IMR-90 (cell line): ENCODE results near the gene DOCK9. TPM values are rescaled to one million over a fixed set of nuclear protein-coding genes. Genes with fewer than 3 reads are reported as not detected.

Source experiments
- ATAC-seq: fragments of 200-7000 bp; cut with Tn5 transposase; 2 replicates; pipeline ENCODE4 v1.9.1; 2020; ENCODE audit warnings: low read depth, mild to moderate bottlenecking, moderate library complexity
- BruUV-seq: library from RNA; stranded (reverse); fragments of 400-500 nt; replicated peaks from 2 replicates; lab custom pipeline; 2021; lab: Mats Ljungman, UMichigan
- CTCF ChIA-PET: fragments of 300-600 bp; formaldehyde crosslinking; extraction: SDS; loops from one replicate; lab custom pipeline; 2021; ENCODE audit warnings: antibody characterized with exemption; lab: Yijun Ruan, JAX
- POLR2A ChIA-PET: fragments of 300-600 bp; sonication (Branson Sonifier 250); formaldehyde crosslinking; loops from one replicate; lab custom pipeline; 2022; ENCODE audit warnings: antibody characterized with exemption; ENCODE audit not compliant: unreplicated experiment; lab: Charles Lee
- DNase-seq: peaks from one replicate; pipeline ENCODE4 v3.0.0; 2013
- H2AFZ ChIP-seq: replicated peaks from 2 replicates; pipeline ENCODE3; 2013; ENCODE audit warnings: low read length, mild to moderate bottlenecking; ENCODE audit not compliant: poor library complexity
- H2AK5ac ChIP-seq: 2 replicates; pipeline ENCODE4 v1.6.1; 2013; ENCODE audit warnings: low read depth, low read length, inconsistent platforms
- H2AK9ac ChIP-seq: replicated peaks from 2 replicates; pipeline ENCODE3; 2013; ENCODE audit warnings: mild to moderate bottlenecking, low read depth, low read length, moderate library complexity; ENCODE audit not compliant: poor library complexity
- H2BK120ac ChIP-seq: 2 replicates; pipeline ENCODE4 v1.6.1; 2013; ENCODE audit warnings: low read depth, low read length, inconsistent platforms
- H2BK15ac ChIP-seq: 3 replicates; pipeline ENCODE4 v1.6.1; 2013; ENCODE audit warnings: low read depth, low read length, inconsistent platforms
- H2BK20ac ChIP-seq: 2 replicates; pipeline ENCODE4 v1.6.1; 2013; ENCODE audit warnings: low read depth, mild to moderate bottlenecking, inconsistent platforms, low read length, moderate library complexity
- H2BK5ac ChIP-seq: 2 replicates; pipeline ENCODE4 v1.6.1; 2013; ENCODE audit warnings: mild to moderate bottlenecking, low read depth, low read length, inconsistent platforms; ENCODE audit not compliant: poor library complexity, severe bottlenecking
- H3K14ac ChIP-seq: replicated peaks from 2 replicates; pipeline ENCODE4 v1.6.1; 2013; ENCODE audit warnings: low read depth, low read length, inconsistent platforms
- H3K18ac ChIP-seq: 2 replicates; pipeline ENCODE4 v1.6.1; 2013; ENCODE audit warnings: low read depth, low read length, control low read depth
- H3K23ac ChIP-seq: 2 replicates; pipeline ENCODE4 v1.6.1; 2013; ENCODE audit warnings: low read depth, low read length, inconsistent platforms
- H3K27ac ChIP-seq: 2 replicates; pipeline ENCODE4 v1.5.1; 2013; ENCODE audit warnings: mild to moderate bottlenecking, control low read depth, low read length; ENCODE audit not compliant: insufficient read depth
- H3K27me3 ChIP-seq: 2 replicates; pipeline ENCODE4 v1.6.1; 2013; ENCODE audit warnings: low read length; ENCODE audit not compliant: control insufficient read depth, insufficient read depth
- H3K36me3 ChIP-seq: 2 replicates; pipeline ENCODE4 v1.6.1; 2013; ENCODE audit warnings: low read length, mixed read lengths; ENCODE audit not compliant: control insufficient read depth, insufficient read depth
- H3K4ac ChIP-seq: 2 replicates; pipeline ENCODE4 v1.6.1; 2013; ENCODE audit warnings: low read depth, low read length, inconsistent platforms
- H3K4me1 ChIP-seq: 2 replicates; pipeline ENCODE4 v1.6.1; 2013; ENCODE audit warnings: low read length, mixed read lengths; ENCODE audit not compliant: control insufficient read depth, insufficient read depth
- H3K4me2 ChIP-seq: 2 replicates; pipeline ENCODE4 v1.6.1; 2013; ENCODE audit warnings: low read depth, mild to moderate bottlenecking, control low read depth, low read length, moderate library complexity
- H3K4me3 ChIP-seq: 2 replicates; pipeline ENCODE4 v1.5.1; 2013; ENCODE audit warnings: low read depth, mild to moderate bottlenecking, control low read depth, low read length, moderate library complexity; ENCODE audit not compliant: insufficient read depth
- H3K56ac ChIP-seq: 2 replicates; pipeline ENCODE4 v1.6.1; 2013; ENCODE audit warnings: low read length, inconsistent platforms; ENCODE audit not compliant: insufficient read depth; ENCODE audit errors: extremely low read depth
- H3K79me1 ChIP-seq, 2 experiments: 2 replicates each; pipeline ENCODE4 v1.6.1; 2013; ENCODE audit warnings: low read length in 2 of 2, inconsistent platforms in 1 of 2, low read depth in 1 of 2
- H3K9ac ChIP-seq: 2 replicates; pipeline ENCODE4 v1.6.1; 2013; ENCODE audit warnings: low read depth, low read length, control low read depth
- H3K9me1 ChIP-seq: 2 replicates; pipeline ENCODE4 v1.6.1; 2013; ENCODE audit warnings: low read length, inconsistent platforms; ENCODE audit not compliant: insufficient read depth
- H3K9me3 ChIP-seq: 2 replicates; pipeline ENCODE4 v1.6.1; 2013; ENCODE audit warnings: low read length; ENCODE audit not compliant: control insufficient read depth, insufficient read depth
- H4K20me1 ChIP-seq: 2 replicates; pipeline ENCODE4 v1.6.1; 2013; ENCODE audit warnings: low read length, inconsistent platforms; ENCODE audit not compliant: insufficient read depth
- H4K5ac ChIP-seq: 2 replicates; pipeline ENCODE4 v1.6.1; 2013; ENCODE audit warnings: mild to moderate bottlenecking, low read depth, low read length, control low read depth
- H4K8ac ChIP-seq, 2 experiments: 2 replicates each; pipeline ENCODE4 v1.6.1; 2013; ENCODE audit warnings: low read depth in 2 of 2, low read length in 2 of 2, control low read depth in 1 of 2, inconsistent platforms in 1 of 2
- H4K91ac ChIP-seq: 2 replicates; pipeline ENCODE4 v1.6.1; 2013; ENCODE audit warnings: low read depth, low read length, inconsistent platforms; ENCODE audit not compliant: insufficient read depth
- RAD21 ChIP-seq: IDR thresholded peaks from 2 replicates; pipeline ENCODE4 v1.6.1; 2012; ENCODE audit warnings: low read length, improper control_type of control experiment
- SMC3 ChIP-seq: fragments of 150-350 bp; IDR thresholded peaks from 2 replicates; pipeline ENCODE4 v1.6.1; 2016; ENCODE audit warnings: low read depth, mild to moderate bottlenecking, antibody characterized with exemption, low read length, moderate library complexity
- USF2 ChIP-seq: fragments of 150-350 bp; IDR thresholded peaks from 2 replicates; pipeline ENCODE4 v1.6.1; 2017; ENCODE audit warnings: mild to moderate bottlenecking, antibody characterized with exemption, low read length, low read depth
- WGBS, 2 experiments: methylation state at CpG; one replicate each; pipeline versions ENCODE4 v1.1.5 to v1.1.7; 2013; ENCODE audit warnings: missing lambda C conversion rate in 2 of 2; ENCODE audit not compliant: insufficient read length in 1 of 2; ENCODE audit errors: extremely low coverage in 2 of 2; 5-methylcytosine and 5-hydroxymethylcytosine counted together
- dilution Hi-C: fragments of 300-500 bp; cut with HindIII; formaldehyde crosslinking; loops from one replicate; pipeline ENCODE4 v1.14.3; 2018; ENCODE audit warnings: low sequenced_read_pairs; ENCODE audit not compliant: unreplicated experiment
- in situ Hi-C: fragments of 300-500 bp; cut with MboI; formaldehyde crosslinking; loops from 3 replicates; pipeline ENCODE4 v1.14.3; 2019; ENCODE audit warnings: low sequenced_read_pairs, inconsistent platforms, mixed read lengths
- intact Hi-C: fragments of 100-400 bp; cut with micrococcal nuclease; formaldehyde crosslinking; loops from 2 replicates; pipeline ENCODE4 v1.10.0; 2022
- polyA plus RNA-seq, 3 experiments: library from polyadenylated mRNA; depleted of rRNA; stranded (reverse); fragments of >200 nt; gene quantifications; 2 replicates each; pipeline ENCODE4 v1.2.3, GENCODE V29; 2012; ENCODE audit warnings: low replicate concordance in 1 of 3
- total RNA-seq: library from RNA; depleted of rRNA; stranded (reverse); fragments of >200 nt; gene quantifications from 2 replicates; pipeline ENCODE4 v1.2.3, GENCODE V29; 2012

Gene DOCK9
- total and polyA plus RNA-seq, 2 of the 4 experiments (the other 2 are of a cell fraction) = 4.8 to 7.2 TPM

GRCh38 chr13:98976941-98977340, 923 bp downstream of the DOCK9 start:
- dilution Hi-C loops (no loop called here), in situ Hi-C loops (no loop called here), intact Hi-C loops (no loop called here)
- Histone ChIP-seq H3K23ac (peak overlapping the region; percentile 19), H2AK5ac (no peak overlapping the region), H2AK9ac (no peak overlapping the region), H4K20me1 (peaks cover 8% of the 10 kb centered on the region; the same call in 1 of the 2 replicates), H3K9me3 (no peaks in the 10 kb centered on the region), H4K5ac (no peak overlapping the region), H3K79me1 (peaks cover 0 to 39% of the 10 kb centered on the region in 2 experiments; a peak in 2 of 4 replicates), H3K18ac (no peak overlapping the region), H2BK120ac (peak overlapping the region; percentile 21; the same call in 1 of the 2 replicates), H2BK20ac (peak overlapping the region; percentile 41; the same call in 1 of the 2 replicates), H2AFZ (no peak overlapping the region), H3K36me3 (no peaks in the 10 kb centered on the region), H3K14ac (peak overlapping the region; percentile 24; the same call in 1 of the 2 replicates), H3K4me2 (peak overlapping the region; percentile 3; the same call in 1 of the 2 replicates), H3K27me3 (no peaks in the 10 kb centered on the region), H3K4ac (peak overlapping the region; percentile 7; the same call in 1 of the 2 replicates), H3K27ac (no peak overlapping the region), H4K91ac (no peak overlapping the region), H2BK5ac (no peak overlapping the region), H2BK15ac (peak overlapping the region; percentile 61; the same call in 1 of the 3 replicates), H3K56ac (no peak overlapping the region; the same call in 1 of the 2 replicates), H4K8ac (no peak overlapping the region), H3K9me1 (0 out of 2 replicates have a peak, but pooled peaks cover 8% of the 10 kb centered on the region), H3K9ac (no peak overlapping the region), H3K4me1 (peaks cover 9% of the 10 kb centered on the region), H3K4me3 (no peak overlapping the region)
- ATAC-seq = no peak
- CTCF ChIA-PET = interaction anchor here (1.3 to 1.5 kb wide), 2 partner anchors 9 to 137 kb away, joined by 3 to 5 read pairs; no protein-coding TSS in a partner anchor
- no TSS peak for BruUV-seq
- TF ChIP-seq SMC3 = no peak
- no peak for TF ChIP-seq USF2
- no peak for TF ChIP-seq RAD21
- no CpG with 5 or more reads among the region's 2 CpGs for WGBS, 2 experiments
- POLR2A ChIA-PET = no interaction called here
- peak; percentile 12 for DNase-seq
